Stimulated activated CD8-positive, alpha-beta memory T cell treated with anti-CD3 and anti-CD28 coated beads, Interleukin-15, amount 100 ng/mL, for 1 hour (primary cell): ENCODE data around the gene APLF.
"Not testable (repeated sequence)": the region's sequence is repeated elsewhere in the genome, so short reads cannot be mapped to it uniquely, and the experiment has no call there.

Experiments used
- DNase-seq: peaks from one replicate; pipeline ENCODE4 v3.0.0-alpha.2; 2020; ENCODE audit warnings: low read depth

APLF gene

DNA sequence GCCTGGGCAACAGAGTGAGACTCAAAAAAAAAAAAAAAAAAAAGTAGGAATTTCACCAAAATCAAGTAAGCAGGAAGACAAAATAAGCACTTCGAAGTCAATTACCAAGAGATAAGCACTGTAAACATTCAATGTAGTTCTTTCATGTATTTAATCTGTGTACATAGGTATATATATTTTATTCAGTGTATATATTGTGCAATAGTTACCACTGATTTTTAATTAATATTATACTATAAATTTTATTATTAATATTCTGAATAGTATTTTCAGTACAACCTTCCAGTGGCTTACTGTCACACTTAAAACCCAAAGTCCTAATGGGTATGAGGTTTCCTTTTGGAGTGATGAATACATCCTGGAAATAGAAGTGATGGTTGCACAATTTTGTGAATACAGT is 9.1 kb downstream of the APLF start:
- DNase-seq, result no peak

GRCh38 chr2:68478688-68479087 is 11.3 kb downstream of the APLF start:
- DNase-seq, result no peak

- no peak for DNase-seq
Observed at GRCh38 chr2:68482296-68482820, 15.0 kb downstream of the APLF start.

DNA sequence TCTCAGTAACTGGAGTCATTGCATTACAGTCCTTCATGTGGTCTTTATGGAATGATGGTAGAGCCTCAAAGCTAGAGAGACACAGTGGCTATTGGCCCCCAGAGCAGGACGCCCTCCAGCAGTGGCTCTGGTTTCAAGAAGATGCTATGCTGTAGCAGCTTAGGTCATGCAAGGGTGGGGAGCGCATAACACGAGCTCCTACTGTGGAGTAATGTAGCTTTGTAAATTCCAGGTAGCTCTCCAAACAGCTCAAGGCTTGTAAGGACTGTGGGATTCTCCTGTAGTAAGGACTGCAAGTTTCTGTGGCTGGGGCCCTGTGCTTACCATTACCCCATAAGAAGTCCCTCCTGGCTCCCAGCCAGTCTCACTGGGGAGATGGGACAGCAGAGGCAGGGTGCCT is 15.6 kb downstream of the APLF start:
- DNase-seq, result no peak

DNA sequence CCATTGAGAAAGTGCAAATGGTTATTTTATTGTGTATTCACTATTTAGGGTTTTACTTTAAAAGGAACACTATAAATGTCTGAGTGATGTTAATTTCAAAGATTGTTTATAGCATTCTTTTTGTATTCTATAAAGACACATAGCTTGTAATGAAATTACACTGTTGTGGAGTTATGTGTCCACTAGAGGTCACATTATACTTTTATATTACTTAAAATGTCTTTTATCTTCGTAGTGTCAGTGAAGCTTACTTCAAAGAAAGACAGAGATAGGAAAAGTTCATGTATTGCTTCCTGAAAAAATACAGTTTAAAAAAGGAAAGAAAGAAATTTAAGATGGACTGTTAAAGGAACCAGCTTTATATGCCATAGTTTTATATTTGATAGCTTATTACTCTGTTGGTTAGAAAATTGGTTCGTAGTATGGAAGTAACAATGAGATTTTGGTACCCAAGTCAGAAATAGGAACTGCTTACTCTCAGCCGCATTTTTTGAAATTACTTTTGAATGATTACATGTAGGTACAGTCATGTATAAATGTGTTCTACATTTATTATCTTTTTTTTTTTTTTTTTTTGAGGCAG is 20.5 kb downstream of the APLF start:
- no peak for DNase-seq

GRCh38 chr2:68488605-68489004 is 21.2 kb downstream of the APLF start:
- DNase-seq, result not testable (repeated sequence)

- no peak for DNase-seq
Observed at GRCh38 chr2:68489282-68489681, 21.9 kb downstream of the APLF start.

DNA sequence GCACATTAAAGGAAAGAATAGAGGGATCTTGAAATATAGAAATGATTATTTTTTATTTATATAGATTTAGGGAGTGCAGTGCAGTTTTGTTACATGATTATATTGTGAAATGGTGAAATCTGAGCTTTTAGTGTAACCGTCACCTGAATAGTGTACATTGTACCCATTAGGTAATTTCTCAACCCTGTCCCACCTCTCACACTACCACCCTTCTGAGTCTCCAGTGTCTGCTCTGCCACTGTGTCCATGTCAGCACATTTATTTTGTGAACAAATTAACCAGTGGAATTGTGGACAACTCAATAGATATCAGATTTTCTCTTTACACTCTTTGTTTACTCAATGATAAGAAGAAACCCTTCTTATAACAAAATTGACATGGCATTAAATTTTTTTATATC is 24.2 kb downstream of the APLF start:
- no peak for DNase-seq

DNA sequence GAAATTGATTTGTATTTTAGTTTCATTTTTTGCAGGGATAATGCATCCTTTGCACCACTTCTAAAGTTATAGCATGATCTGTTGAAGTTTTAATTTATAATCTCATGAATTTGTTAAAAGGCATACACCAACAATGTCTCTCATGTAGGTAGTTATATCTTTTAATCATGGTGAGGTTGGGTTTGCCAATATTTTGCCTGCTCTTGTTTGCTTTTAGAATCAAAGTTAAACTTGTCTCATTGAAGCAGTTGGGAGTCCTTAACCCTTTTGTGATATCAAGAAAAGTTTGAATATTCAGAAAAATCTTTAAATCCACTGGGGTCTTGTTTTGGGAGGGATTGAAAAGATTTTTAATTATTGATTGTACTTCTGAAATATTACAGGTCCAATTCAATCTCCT is 31.7 kb downstream of the APLF start:
- DNase-seq, result no peak

DNA sequence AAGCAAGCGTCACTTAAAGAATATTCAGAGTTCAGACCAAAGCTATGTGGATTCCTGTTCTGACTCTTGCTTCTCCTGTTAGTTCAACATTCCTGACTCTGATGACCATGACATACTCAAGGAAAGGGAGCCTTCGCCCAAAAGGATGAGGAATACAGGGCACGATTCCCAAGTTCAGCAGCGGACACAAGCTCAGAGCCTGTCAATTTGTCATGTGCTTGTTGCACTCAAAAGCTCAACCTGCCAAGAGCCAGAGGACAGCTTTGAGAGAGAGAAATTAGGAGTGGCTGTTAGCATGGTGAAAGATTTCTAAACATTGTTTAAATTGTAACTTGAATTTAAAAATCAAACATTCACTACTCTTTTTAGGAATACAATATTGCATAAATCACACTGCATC is 33.3 kb downstream of the APLF start:
- DNase-seq, result no peak

- DNase-seq, result no peak
Observed at GRCh38 chr2:68501768-68502167, 34.4 kb downstream of the APLF start.

GRCh38 chr2:68505603-68506159 is 38.3 kb downstream of the APLF start:
- no peak for DNase-seq

DNA sequence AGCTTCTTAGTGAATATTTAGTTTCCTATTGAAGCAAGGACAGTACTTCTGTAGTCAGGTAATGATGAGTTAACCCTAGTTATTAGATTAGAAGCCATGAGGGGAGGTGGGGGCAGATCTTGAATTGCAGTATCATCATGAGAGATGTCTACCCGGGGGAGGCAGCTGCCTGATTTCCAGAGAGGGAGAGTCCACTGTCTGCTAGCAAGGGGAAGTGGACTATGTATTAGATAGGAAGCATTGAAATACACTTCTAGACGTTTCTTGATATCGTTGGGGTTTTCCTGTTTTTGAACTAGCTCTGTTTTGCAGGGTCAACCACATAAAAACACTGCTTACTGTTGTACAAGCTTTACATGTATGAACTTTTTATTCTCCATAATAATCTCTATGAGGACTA is 38.8 kb downstream of the APLF start:
- DNase-seq, result no peak

GRCh38 chr2:68512326-68512725 is 44.9 kb downstream of the APLF start:
- no peak for DNase-seq

DNA sequence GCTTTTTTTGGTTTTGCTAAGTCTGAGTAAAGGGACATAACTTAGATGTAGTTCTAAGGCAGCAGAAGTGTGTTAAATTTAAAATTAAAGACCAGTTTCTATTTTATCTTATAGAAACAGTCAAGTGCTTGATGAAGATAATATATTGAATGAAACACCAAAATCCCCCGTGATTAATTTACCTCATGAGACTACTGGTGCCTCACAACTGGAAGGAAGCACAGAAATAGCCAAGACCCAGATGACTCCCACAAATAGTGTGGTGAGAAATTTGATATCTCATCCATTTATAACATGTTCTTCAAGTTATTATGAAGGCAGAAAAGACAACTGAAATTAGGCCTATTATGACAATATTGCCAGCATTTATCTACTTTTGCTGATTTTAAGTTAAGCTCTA is 45.6 kb downstream of the APLF start:
- DNase-seq, result no peak

DNA sequence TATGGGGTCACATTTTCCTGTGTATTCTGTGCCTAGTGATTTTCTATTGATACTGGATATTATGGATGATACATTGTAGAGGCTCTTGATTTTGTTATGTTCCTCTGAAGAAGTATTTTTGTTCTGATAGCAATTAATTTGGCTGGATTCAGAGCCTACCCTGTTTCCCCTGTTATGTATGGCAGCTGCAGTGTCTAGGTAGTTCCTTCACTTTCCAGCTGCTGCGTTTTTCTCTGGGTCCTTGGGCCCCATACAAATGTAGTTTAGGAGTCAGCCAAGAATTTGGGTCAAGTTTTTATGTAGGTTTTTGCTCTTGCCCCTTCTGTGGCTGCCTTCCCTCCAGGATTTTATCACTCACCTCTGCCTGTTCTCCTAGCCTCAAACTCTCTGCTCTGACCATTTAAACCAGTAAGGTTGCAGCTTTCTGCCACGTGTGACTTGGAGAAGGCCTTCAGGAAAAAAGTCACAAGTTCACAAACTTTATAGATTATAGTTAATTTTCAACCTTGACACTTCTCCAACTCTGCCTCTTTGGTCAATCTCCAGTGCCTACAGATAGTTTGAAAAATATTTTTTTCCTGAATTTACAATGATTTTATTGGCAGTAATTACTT is 47.0 kb downstream of the APLF start:
- no peak for DNase-seq

- no peak for DNase-seq
Observed at GRCh38 chr2:68516051-68516955, 48.9 kb downstream of the APLF start.

- DNase-seq, result no peak
Observed at GRCh38 chr2:68519236-68519635, 51.9 kb downstream of the APLF start.

- no peak for DNase-seq
Observed at GRCh38 chr2:68521037-68521436, 53.7 kb downstream of the APLF start.

- DNase-seq, result not testable (repeated sequence)
Observed at GRCh38 chr2:68526943-68527342, 59.6 kb downstream of the APLF start.

DNA sequence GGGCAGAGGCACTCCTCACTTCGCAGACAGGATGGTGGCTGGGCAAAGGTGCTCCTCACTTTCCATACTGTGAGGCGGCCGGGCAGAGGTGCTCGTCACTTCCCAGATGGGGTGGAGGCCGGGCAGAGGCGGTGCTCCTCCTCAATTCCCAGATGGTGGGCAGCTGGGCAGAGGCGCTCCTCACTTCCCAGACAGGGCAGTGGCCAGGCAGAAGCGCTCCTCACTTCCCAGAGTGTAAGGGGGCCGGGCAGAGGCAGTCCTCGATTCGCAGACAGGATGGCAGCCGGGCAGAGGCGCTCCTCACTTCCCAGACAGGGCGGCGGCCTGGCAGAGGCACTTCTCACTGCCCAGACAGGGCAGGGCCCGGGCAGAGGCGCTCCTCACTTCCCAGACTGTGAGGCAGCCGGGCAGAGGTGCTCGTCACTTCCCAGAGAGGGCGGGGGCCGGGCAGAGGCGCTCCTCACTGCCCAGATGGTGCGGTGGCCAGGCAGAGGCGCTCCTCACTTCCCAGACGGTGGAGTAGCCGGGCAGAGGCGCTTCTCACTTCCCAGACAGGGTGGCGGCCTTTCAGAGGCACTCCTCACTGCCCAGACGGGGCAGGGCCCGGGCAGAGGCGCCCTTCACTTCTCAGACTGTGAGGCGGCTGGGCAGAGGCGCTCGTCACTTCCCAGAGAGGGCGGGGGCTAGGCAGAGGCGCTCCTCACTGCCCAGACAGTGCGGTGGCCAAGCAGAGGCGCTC is 60.1 kb downstream of the APLF start:
- DNase-seq, result not testable (repeated sequence)

GRCh38 chr2:68529156-68529555 is 61.8 kb downstream of the APLF start:
- DNase-seq, result not testable (repeated sequence)
